HCT116 (cell line): ENCODE measurements around the gene CTIF. TPM values are rescaled to one million over a fixed set of nuclear protein-coding genes. Genes with fewer than 3 reads are reported as not detected.

ENCODE experiments used
- ATAC-seq: fragments of 200-7000 bp; cut with Tn5 transposase; 2 replicates; pipeline ENCODE4 v1.9.1; 2020; ENCODE audit warnings: mild to moderate bottlenecking, moderate library complexity
- BruUV-seq: library from RNA; stranded (reverse); fragments of 400-500 nt; replicated peaks from 2 replicates; lab custom pipeline; 2021; lab: Mats Ljungman, UMichigan
- CTCF ChIA-PET: fragments of 300-600 bp; sonication (Branson Sonifier 250); formaldehyde crosslinking; loops from one replicate; lab custom pipeline; 2021; ENCODE audit warnings: antibody characterized with exemption; lab: Charles Lee
- POLR2A ChIA-PET: fragments of 300-600, 350-600 bp; sonication (Branson Sonifier 250); formaldehyde crosslinking; loops from one replicate; lab custom pipeline; 2021; ENCODE audit warnings: antibody characterized with exemption; lab: Charles Lee
- RAD21 ChIA-PET, 2 experiments: fragments of 300-600 bp; sonication (Branson Sonifier 250); formaldehyde crosslinking; loops; one replicate each; lab custom pipeline; 2023; ENCODE audit warnings: low total read pairs in 2 of 2; ENCODE audit not compliant: uncharacterized antibody in 2 of 2, unreplicated experiment in 2 of 2, low non-redundant PET in 1 of 2; lab: Charles Lee
- DNase-seq: peaks from one replicate; pipeline ENCODE4 v3.0.0-alpha.2; 2010; ENCODE audit warnings: low read depth, low spot score
- H2AFZ ChIP-seq: fragments of 200-600 bp; shearing (Covaris generic), sonication (generic); 2 replicates; pipeline ENCODE4 v1.6.1; 2017; ENCODE audit warnings: low read depth, mixed run types, mixed read lengths, antibody characterized with exemption, low read length; ENCODE audit not compliant: poor library complexity, severe bottlenecking
- H3K27ac ChIP-seq: 2 replicates; pipeline ENCODE4 v1.5.1; 2012; ENCODE audit warnings: low read depth, low read length
- H3K27me3 ChIP-seq: fragments of 200-600 bp; sonication (generic); 2 replicates; pipeline ENCODE4 v1.6.1; 2016; ENCODE audit warnings: mixed run types, low read length, mixed read lengths; ENCODE audit not compliant: insufficient read depth
- H3K36me3 ChIP-seq, 2 experiments: fragments of 200-500 bp in 1 of 2; fragments of 200-600 bp in 1 of 2; sonication (Bioruptor generic) in 1 of 2; sonication (generic) in 1 of 2; 2 replicates each; pipeline versions ENCODE4 v1.5.1 to v1.6.1; 2014 to 2016; ENCODE audit warnings: low read length in 2 of 2, inconsistent platforms in 1 of 2, mixed read lengths in 1 of 2, mixed run types in 1 of 2; ENCODE audit not compliant: insufficient read depth in 2 of 2, control insufficient read depth in 1 of 2
- H3K4me1 ChIP-seq, 2 experiments: fragments of 200-600 bp in 1 of 2; sonication (generic) in 1 of 2; 2 replicates each; pipeline versions ENCODE4 v1.5.1 to v1.6.1; 2012 to 2017; ENCODE audit warnings: low read length in 2 of 2, inconsistent platforms in 1 of 2, mild to moderate bottlenecking in 1 of 2, mixed read lengths in 1 of 2, mixed run types in 1 of 2, moderate library complexity in 1 of 2; ENCODE audit not compliant: insufficient read depth in 2 of 2, control insufficient read depth in 1 of 2
- H3K4me2 ChIP-seq: fragments of 200-600 bp; sonication (generic); 2 replicates; pipeline ENCODE4 v1.6.1; 2017; ENCODE audit warnings: mixed run types, low read length, mixed read lengths
- H3K4me3 ChIP-seq, 2 experiments: fragments of 200-600 bp in 1 of 2; sonication (generic) in 1 of 2; replicated peaks in 1 of 2; 2 replicates each; pipeline ENCODE4 v1.5.1; 2011 to 2016; ENCODE audit warnings: low read length in 2 of 2, control low read depth in 1 of 2, low read depth in 1 of 2, mild to moderate bottlenecking in 1 of 2, mixed read lengths in 1 of 2, mixed run types in 1 of 2
- H3K79me2 ChIP-seq: fragments of 200-600 bp; sonication (generic); 2 replicates; pipeline ENCODE4 v1.6.1; 2017; ENCODE audit warnings: mild to moderate bottlenecking, mixed run types, low read length, moderate library complexity, mixed read lengths; ENCODE audit not compliant: insufficient read depth
- H3K9ac ChIP-seq: fragments of 200-600 bp; sonication (generic); 2 replicates; pipeline ENCODE4 v1.6.1; 2016; ENCODE audit warnings: low read length, mixed read lengths
- H3K9me2 ChIP-seq: fragments of 200-600 bp; sonication (generic), shearing (Covaris generic); 2 replicates; pipeline ENCODE4 v1.6.1; 2017; ENCODE audit warnings: mixed run types, mild to moderate bottlenecking, moderate library complexity; ENCODE audit not compliant: insufficient read depth
- H3K9me3 ChIP-seq, 2 experiments: fragments of 200-500 bp in 1 of 2; fragments of 200-600 bp in 1 of 2; sonication (Bioruptor generic) in 1 of 2; sonication (generic) in 1 of 2; 2 replicates each; pipeline ENCODE4 v1.6.1; 2014 to 2017; ENCODE audit warnings: low read length in 2 of 2, mixed read lengths in 2 of 2, inconsistent platforms in 1 of 2, low read depth in 1 of 2, mild to moderate bottlenecking in 1 of 2, mixed run types in 1 of 2, moderate library complexity in 1 of 2; ENCODE audit not compliant: control insufficient read depth in 1 of 2, insufficient read depth in 1 of 2
- H4K20me1 ChIP-seq: fragments of 200-600 bp; sonication (generic), shearing (Covaris generic); 2 replicates; pipeline ENCODE4 v1.6.1; 2017; ENCODE audit warnings: mixed run types, mild to moderate bottlenecking, moderate library complexity; ENCODE audit not compliant: insufficient read depth
- CBX3 ChIP-seq: IDR thresholded peaks from 2 replicates; pipeline ENCODE4 v1.6.1; 2012; ENCODE audit warnings: low read depth
- CEBPB ChIP-seq: IDR thresholded peaks from 2 replicates; pipeline ENCODE4 v1.6.1; 2012; ENCODE audit warnings: low read depth
- EGR1 ChIP-seq: IDR thresholded peaks from 2 replicates; pipeline ENCODE4 v1.6.1; 2012; ENCODE audit warnings: low read depth
- EZH2phosphoT487 ChIP-seq: fragments of 200-600 bp; IDR thresholded peaks from 2 replicates; pipeline ENCODE4 v1.6.1; 2018; ENCODE audit warnings: antibody characterized with exemption, borderline replicate concordance
- FOSL1 ChIP-seq: IDR thresholded peaks from 2 replicates; pipeline ENCODE4 v1.6.1; 2012; ENCODE audit warnings: low read depth
- JUND ChIP-seq: IDR thresholded peaks from 2 replicates; pipeline ENCODE4 v1.6.1; 2012
- POLR2AphosphoS5 ChIP-seq: IDR thresholded peaks from 2 replicates; pipeline ENCODE4 v1.6.1; 2011; ENCODE audit warnings: mild to moderate bottlenecking, low read depth, low read length, moderate library complexity
- TCF7L2 ChIP-seq: IDR thresholded peaks from 2 replicates; pipeline ENCODE4 v1.7.0; 2011; ENCODE audit warnings: borderline replicate concordance, inconsistent platforms; ENCODE audit not compliant: insufficient read depth, insufficient read length; ENCODE audit errors: extremely low read depth
- YY1 ChIP-seq: IDR thresholded peaks from 2 replicates; pipeline ENCODE4 v1.6.1; 2011; ENCODE audit warnings: low read length, low read depth, moderate library complexity, mild to moderate bottlenecking; ENCODE audit not compliant: insufficient replicate concordance; ENCODE audit errors: extremely low read depth
- intact Hi-C: fragments of 100-400 bp; cut with micrococcal nuclease; formaldehyde crosslinking; loops from 2 replicates; pipeline ENCODE4 v1.10.0; 2022
- total RNA-seq: library from RNA; stranded (reverse); gene quantifications from one replicate; pipeline ENCODE4 v1.2.1, GENCODE V29; 2021; ENCODE audit not compliant: unreplicated experiment
- TF ChIP-seq, protein P1 (sequence below): IDR thresholded peaks from 2 replicates; pipeline ENCODE4 v1.6.1; 2012
- TF ChIP-seq, protein P2 (sequence below): IDR thresholded peaks from 2 replicates; pipeline ENCODE4 v1.6.1; 2011; ENCODE audit warnings: mild to moderate bottlenecking, low read length, moderate library complexity; ENCODE audit not compliant: insufficient replicate concordance; ENCODE audit errors: extremely low read depth
- TF ChIP-seq, protein P3 (sequence below): IDR thresholded peaks from 2 replicates; pipeline ENCODE4 v1.6.1; 2012; ENCODE audit warnings: low read depth

The CTIF gene
- total RNA-seq, 1 experiment from 2014 or later: 19.7 TPM

DNA sequence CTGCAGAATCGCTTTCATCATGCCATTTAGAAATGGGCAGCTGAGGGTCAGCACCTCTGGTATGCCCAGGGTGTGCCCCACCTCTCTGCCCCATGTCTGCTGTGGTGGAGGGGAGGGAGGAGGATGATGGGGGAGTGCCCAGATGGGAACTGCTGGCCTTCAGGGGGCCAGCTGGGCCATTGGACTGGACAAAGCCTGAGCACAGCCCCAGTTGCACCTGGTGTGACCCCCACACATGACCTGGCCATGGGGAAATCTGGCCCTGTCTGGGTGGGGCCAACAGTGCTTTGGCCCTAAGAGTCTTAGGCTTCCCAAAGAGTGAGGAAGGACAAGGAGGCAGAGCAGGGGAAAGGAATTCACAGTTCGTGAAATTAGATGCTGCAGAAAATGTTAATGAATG lies 44.1 kb downstream of the CTIF start:
- H3K4me1 ChIP-seq: no peaks in the 10 kb centered on the region
- no peak for DNase-seq
- no peak overlapping the region for H3K4me2 ChIP-seq
- H4K20me1 ChIP-seq: no peaks in the 10 kb centered on the region
- H3K36me3 ChIP-seq: no peaks in the 10 kb centered on the region
- intact Hi-C loops: no loop called here
- H3K9me3 ChIP-seq: no peaks in the 10 kb centered on the region
- H3K27me3 ChIP-seq: no peaks in the 10 kb centered on the region
- ChIA-PET POLR2A (no interaction called here), RAD21 (no interaction called here), CTCF (no interaction called here)
- H3K79me2 ChIP-seq: no peaks in the 10 kb centered on the region
- H3K4me3 ChIP-seq: no peak overlapping the region
- H3K9me2 ChIP-seq: no peaks in the 10 kb centered on the region
- no TSS peak for BruUV-seq
- no peak overlapping the region for H3K27ac ChIP-seq
- no peak overlapping the region for H3K9ac ChIP-seq
- TF ChIP-seq POLR2AphosphoS5: no peak
- TF ChIP-seq, protein P1, sequence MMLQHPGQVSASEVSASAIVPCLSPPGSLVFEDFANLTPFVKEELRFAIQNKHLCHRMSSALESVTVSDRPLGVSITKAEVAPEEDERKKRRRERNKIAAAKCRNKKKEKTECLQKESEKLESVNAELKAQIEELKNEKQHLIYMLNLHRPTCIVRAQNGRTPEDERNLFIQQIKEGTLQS: no peak
- TF ChIP-seq CEBPB: no peak
- TF ChIP-seq, protein P2, sequence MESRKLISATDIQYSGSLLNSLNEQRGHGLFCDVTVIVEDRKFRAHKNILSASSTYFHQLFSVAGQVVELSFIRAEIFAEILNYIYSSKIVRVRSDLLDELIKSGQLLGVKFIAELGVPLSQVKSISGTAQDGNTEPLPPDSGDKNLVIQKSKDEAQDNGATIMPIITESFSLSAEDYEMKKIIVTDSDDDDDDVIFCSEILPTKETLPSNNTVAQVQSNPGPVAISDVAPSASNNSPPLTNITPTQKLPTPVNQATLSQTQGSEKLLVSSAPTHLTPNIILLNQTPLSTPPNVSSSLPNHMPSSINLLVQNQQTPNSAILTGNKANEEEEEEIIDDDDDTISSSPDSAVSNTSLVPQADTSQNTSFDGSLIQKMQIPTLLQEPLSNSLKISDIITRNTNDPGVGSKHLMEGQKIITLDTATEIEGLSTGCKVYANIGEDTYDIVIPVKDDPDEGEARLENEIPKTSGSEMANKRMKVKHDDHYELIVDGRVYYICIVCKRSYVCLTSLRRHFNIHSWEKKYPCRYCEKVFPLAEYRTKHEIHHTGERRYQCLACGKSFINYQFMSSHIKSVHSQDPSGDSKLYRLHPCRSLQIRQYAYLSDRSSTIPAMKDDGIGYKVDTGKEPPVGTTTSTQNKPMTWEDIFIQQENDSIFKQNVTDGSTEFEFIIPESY: no peak
- no peak for TF ChIP-seq CBX3
- no peak for TF ChIP-seq EZH2phosphoT487
- no peak for TF ChIP-seq EGR1
- TF ChIP-seq TCF7L2: no peak
- no peak for TF ChIP-seq JUND
- TF ChIP-seq, protein P3, sequence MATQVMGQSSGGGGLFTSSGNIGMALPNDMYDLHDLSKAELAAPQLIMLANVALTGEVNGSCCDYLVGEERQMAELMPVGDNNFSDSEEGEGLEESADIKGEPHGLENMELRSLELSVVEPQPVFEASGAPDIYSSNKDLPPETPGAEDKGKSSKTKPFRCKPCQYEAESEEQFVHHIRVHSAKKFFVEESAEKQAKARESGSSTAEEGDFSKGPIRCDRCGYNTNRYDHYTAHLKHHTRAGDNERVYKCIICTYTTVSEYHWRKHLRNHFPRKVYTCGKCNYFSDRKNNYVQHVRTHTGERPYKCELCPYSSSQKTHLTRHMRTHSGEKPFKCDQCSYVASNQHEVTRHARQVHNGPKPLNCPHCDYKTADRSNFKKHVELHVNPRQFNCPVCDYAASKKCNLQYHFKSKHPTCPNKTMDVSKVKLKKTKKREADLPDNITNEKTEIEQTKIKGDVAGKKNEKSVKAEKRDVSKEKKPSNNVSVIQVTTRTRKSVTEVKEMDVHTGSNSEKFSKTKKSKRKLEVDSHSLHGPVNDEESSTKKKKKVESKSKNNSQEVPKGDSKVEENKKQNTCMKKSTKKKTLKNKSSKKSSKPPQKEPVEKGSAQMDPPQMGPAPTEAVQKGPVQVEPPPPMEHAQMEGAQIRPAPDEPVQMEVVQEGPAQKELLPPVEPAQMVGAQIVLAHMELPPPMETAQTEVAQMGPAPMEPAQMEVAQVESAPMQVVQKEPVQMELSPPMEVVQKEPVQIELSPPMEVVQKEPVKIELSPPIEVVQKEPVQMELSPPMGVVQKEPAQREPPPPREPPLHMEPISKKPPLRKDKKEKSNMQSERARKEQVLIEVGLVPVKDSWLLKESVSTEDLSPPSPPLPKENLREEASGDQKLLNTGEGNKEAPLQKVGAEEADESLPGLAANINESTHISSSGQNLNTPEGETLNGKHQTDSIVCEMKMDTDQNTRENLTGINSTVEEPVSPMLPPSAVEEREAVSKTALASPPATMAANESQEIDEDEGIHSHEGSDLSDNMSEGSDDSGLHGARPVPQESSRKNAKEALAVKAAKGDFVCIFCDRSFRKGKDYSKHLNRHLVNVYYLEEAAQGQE: no peak
- no peak for TF ChIP-seq YY1
- no peak for TF ChIP-seq FOSL1
- no peak for ATAC-seq
- H2AFZ ChIP-seq: no peak overlapping the region
